ENCODE data around the gene UGT2B28.
"Not testable (repeated sequence)": the region's sequence is repeated elsewhere in the genome, so short reads cannot be mapped to it uniquely, and the experiment has no call there.

The UGT2B28 gene

GRCh38 chr4:69280081-69280480 is at the start of gene UGT2B28:
Gene UGT2B28, plus strand, starts transcription at chr4:69280475. Its CDS starts 26 bp downstream, at chr4:69280501.
- H3K4me3 ChIP-seq; H3K36me3 ChIP-seq (ENCODE audit: insufficient read depth, low read length); DNase-seq (ENCODE audit: low read depth, low spot score); H3K9ac ChIP-seq (ENCODE audit: insufficient read length); H3K27ac ChIP-seq; H3K9me3 ChIP-seq (ENCODE audit: low read depth, low read length): not testable (repeated sequence)

GRCh38 chr4:69239092-69239491 is 41.2 kb upstream of the UGT2B28 start:
- Histone ChIP-seq H3K9me3 (ENCODE audit: low read depth, low read length) (no peaks in the 10 kb centered on the region), H3K9ac (ENCODE audit: insufficient read length) (no peak overlapping the region), H3K4me3 (no peak overlapping the region), H3K27ac (no peak overlapping the region), H3K36me3 (ENCODE audit: insufficient read depth, low read length) (no peaks in the 10 kb centered on the region)
- TF ChIP-seq FOXP2 (optimal IDR thresholded peaks at IDR 0.05; ENCODE audit: control extremely low read depth, extremely low read length, insufficient read depth) (no peak), POLR2AphosphoS5 (IDR thresholded peaks at IDR 0.05; ENCODE audit: borderline replicate concordance, low read depth, low read length) (no peak), EZH2 (IDR thresholded peaks at IDR 0.05) (no peak)
- DNase-seq (ENCODE audit: low read depth, low spot score), result no peak

- H3K9ac ChIP-seq (ENCODE audit: insufficient read length), result no peak overlapping the region
- no peaks in the 10 kb centered on the region for H3K9me3 ChIP-seq (ENCODE audit: low read depth, low read length)
- no peak for TF ChIP-seq FOXP2 (optimal IDR thresholded peaks at IDR 0.05; ENCODE audit: control extremely low read depth, extremely low read length, insufficient read depth)
- TF ChIP-seq EZH2 (IDR thresholded peaks at IDR 0.05), result no peak
- DNase-seq (ENCODE audit: low read depth, low spot score), result no peak
- H3K4me3 ChIP-seq, result no peak overlapping the region
- no peak overlapping the region for H3K27ac ChIP-seq
- no peaks in the 10 kb centered on the region for H3K36me3 ChIP-seq (ENCODE audit: insufficient read depth, low read length)
Observed at GRCh38 chr4:69239557-69240168, 40.6 kb upstream of the UGT2B28 start.

DNA sequence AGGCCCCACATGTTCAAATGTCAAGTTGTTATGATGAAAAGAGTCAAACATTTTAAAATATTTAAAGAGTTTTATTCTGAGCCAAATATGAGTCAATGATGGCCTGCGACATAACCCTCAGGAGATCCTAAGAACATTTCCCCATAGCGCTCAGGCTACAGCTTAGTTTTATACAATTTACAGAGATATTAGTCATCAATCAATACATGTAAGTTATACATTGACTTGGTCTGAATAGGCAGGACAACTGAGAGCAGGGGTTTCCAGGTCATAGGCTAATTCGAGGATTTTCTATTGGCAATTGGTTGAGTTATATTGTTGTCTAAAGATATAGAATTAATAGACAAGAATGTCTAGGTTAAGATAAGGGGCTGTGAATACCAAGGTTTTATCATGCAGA is 39.5 kb upstream of the UGT2B28 start:
- H3K9ac ChIP-seq (ENCODE audit: insufficient read length); DNase-seq (ENCODE audit: low read depth, low spot score); H3K9me3 ChIP-seq (ENCODE audit: low read depth, low read length); H3K36me3 ChIP-seq (ENCODE audit: insufficient read depth, low read length); H3K27ac ChIP-seq; H3K4me3 ChIP-seq: not testable (repeated sequence)

DNA sequence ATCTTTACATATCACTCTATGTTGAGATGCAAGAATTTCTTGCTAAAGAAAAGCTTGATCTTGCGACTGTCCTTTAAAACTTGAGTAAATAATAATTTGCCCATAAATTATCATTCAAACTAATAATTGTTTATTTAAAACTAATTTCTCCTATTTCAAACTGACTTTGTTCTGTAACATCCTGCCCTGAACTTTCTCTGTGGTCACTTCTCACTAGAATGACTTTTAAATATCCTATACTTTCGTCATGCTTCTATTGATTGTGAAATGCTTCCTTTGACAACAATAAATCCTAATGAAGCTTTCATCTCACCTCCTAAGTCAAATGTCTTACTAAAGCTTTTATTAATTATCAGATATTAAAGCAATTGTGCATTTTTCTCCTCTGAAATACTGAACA is 38.5 kb upstream of the UGT2B28 start:
- not testable (repeated sequence) for H3K36me3 ChIP-seq (ENCODE audit: insufficient read depth, low read length); H3K27ac ChIP-seq; H3K9me3 ChIP-seq (ENCODE audit: low read depth, low read length); H3K9ac ChIP-seq (ENCODE audit: insufficient read length); DNase-seq (ENCODE audit: low read depth, low spot score); H3K4me3 ChIP-seq

GRCh38 chr4:69242562-69243240 is 37.6 kb upstream of the UGT2B28 start:
- not testable (repeated sequence) for DNase-seq (ENCODE audit: low read depth, low spot score); H3K36me3 ChIP-seq (ENCODE audit: insufficient read depth, low read length); H3K27ac ChIP-seq; H3K9me3 ChIP-seq (ENCODE audit: low read depth, low read length); H3K9ac ChIP-seq (ENCODE audit: insufficient read length); H3K4me3 ChIP-seq

- not testable (repeated sequence) for H3K4me3 ChIP-seq; H3K36me3 ChIP-seq (ENCODE audit: insufficient read depth, low read length); H3K9ac ChIP-seq (ENCODE audit: insufficient read length); H3K9me3 ChIP-seq (ENCODE audit: low read depth, low read length); H3K27ac ChIP-seq; DNase-seq (ENCODE audit: low read depth, low spot score)
Observed at GRCh38 chr4:69250884-69251283, 29.4 kb upstream of the UGT2B28 start.

DNA sequence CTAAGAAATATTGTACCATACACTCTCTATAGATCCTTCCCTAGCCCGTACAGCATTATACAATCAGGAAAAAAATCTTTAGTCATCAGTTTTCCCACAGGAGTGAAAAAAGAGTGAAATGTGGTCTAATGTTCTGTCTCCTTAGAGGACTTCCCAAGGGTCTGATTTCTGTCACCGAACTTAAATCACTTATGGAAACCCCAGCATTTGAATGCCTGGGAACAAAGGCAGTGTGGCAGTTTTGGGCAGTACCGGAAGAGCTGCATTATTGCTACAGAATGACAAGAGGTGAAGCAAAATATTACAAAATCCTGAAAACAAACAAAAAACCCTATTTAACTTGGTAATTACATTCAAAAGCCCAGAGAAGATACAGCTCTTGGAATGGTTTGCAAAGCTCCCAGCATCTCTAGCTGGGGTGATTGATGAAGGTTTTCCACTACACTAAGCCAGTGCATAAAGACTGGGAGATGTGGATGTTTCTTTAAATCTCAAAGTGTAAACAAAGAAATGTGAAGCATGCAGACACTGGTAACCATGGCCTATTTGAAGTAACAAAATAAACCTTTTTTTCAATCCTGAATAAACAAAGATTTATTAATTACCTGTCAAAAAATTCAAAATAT is 27.0 kb upstream of the UGT2B28 start:
- not testable (repeated sequence) for H3K9me3 ChIP-seq (ENCODE audit: low read depth, low read length); DNase-seq (ENCODE audit: low read depth, low spot score); H3K36me3 ChIP-seq (ENCODE audit: insufficient read depth, low read length); H3K4me3 ChIP-seq; H3K9ac ChIP-seq (ENCODE audit: insufficient read length); H3K27ac ChIP-seq

- H3K9me3 ChIP-seq (ENCODE audit: low read depth, low read length); H3K4me3 ChIP-seq; H3K27ac ChIP-seq; H3K36me3 ChIP-seq (ENCODE audit: insufficient read depth, low read length); DNase-seq (ENCODE audit: low read depth, low spot score); H3K9ac ChIP-seq (ENCODE audit: insufficient read length): not testable (repeated sequence)
Observed at GRCh38 chr4:69268612-69269011, 11.7 kb upstream of the UGT2B28 start.

DNA sequence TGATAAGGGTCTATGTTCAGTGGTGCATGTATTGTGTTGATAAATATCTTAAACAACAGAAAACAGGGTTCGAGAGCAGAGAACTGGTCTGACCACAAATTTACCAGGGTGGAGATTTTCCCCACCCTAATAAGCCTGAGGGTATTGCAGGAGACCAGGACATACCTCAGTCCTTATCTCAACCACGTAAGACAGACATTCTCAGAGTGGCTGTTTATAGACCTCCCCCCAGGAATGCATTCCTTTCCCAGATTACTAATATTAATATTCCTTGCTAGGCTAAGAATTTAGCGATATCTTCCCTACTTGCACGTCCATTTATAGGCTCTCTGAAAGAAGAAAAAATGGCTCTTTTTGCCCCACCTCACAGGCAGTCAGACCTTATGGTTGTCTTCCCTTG is 16.1 kb downstream of the UGT2B28 start:
- H3K36me3 ChIP-seq (ENCODE audit: insufficient read depth, low read length); H3K27ac ChIP-seq; DNase-seq (ENCODE audit: low read depth, low spot score); H3K9ac ChIP-seq (ENCODE audit: insufficient read length); H3K4me3 ChIP-seq; H3K9me3 ChIP-seq (ENCODE audit: low read depth, low read length): not testable (repeated sequence)

GRCh38 chr4:69308426-69309033 is 28.3 kb downstream of the UGT2B28 start:
- H3K27ac ChIP-seq; H3K9me3 ChIP-seq (ENCODE audit: low read depth, low read length); H3K9ac ChIP-seq (ENCODE audit: insufficient read length); H3K4me3 ChIP-seq; DNase-seq (ENCODE audit: low read depth, low spot score); H3K36me3 ChIP-seq (ENCODE audit: insufficient read depth, low read length): not testable (repeated sequence)

GRCh38 chr4:69309549-69310076 is 29.3 kb downstream of the UGT2B28 start:
- H3K9ac ChIP-seq (ENCODE audit: insufficient read length); H3K27ac ChIP-seq; H3K9me3 ChIP-seq (ENCODE audit: low read depth, low read length); DNase-seq (ENCODE audit: low read depth, low spot score); H3K4me3 ChIP-seq; H3K36me3 ChIP-seq (ENCODE audit: insufficient read depth, low read length): not testable (repeated sequence)

- not testable (repeated sequence) for H3K4me3 ChIP-seq; H3K27ac ChIP-seq; H3K9ac ChIP-seq (ENCODE audit: insufficient read length); DNase-seq (ENCODE audit: low read depth, low spot score); H3K36me3 ChIP-seq (ENCODE audit: insufficient read depth, low read length); H3K9me3 ChIP-seq (ENCODE audit: low read depth, low read length)
Observed at GRCh38 chr4:69310262-69310661, 30.0 kb downstream of the UGT2B28 start.

All from SK-N-MC (cell line).